ENCODE results near the gene PPP6R3. TPM values are rescaled to one million over a fixed set of nuclear protein-coding genes. Genes with fewer than 3 reads are reported as not detected.
A peak's percentile ranks its signal among the peaks of the same experiment; 100 is the strongest.
"Not testable (repeated sequence)": the region's sequence is repeated elsewhere in the genome, so short reads cannot be mapped to it uniquely, and the experiment has no call there.

Gene PPP6R3
- total RNA-seq, 3 donors from 2014 or later, result 126 to 129 (median 128) TPM

GRCh38 chr11:68601147-68601546 lies 140.6 kb downstream of the PPP6R3 start:
- ATAC-seq, result no peak
- Mint-ChIP-seq H3K4me3 (no peak overlapping the region), H3K36me3 (ENCODE audit: insufficient read depth) (peaks cover 85% of the 10 kb centered on the region)

GRCh38 chr11:68609761-68610160 lies 149.2 kb downstream of the PPP6R3 start:
- Mint-ChIP-seq H3K4me3 (no peak overlapping the region), H3K27me3 (ENCODE audit: low read depth) (no peaks in the 10 kb centered on the region), H3K36me3 (ENCODE audit: insufficient read depth) (peaks cover 75% of the 10 kb centered on the region), H3K4me1 (ENCODE audit: low read depth) (no peaks in the 10 kb centered on the region), H3K9me3 (no peaks in the 10 kb centered on the region)
- ATAC-seq (no peak), DNase-seq (no peak)

More at GRCh38 chr11:68601147-68601546, 140.6 kb downstream of the PPP6R3 start:
- no peaks in the 10 kb centered on the region for H3K4me1 Mint-ChIP-seq (ENCODE audit: low read depth)
- no peaks in the 10 kb centered on the region for H3K27me3 Mint-ChIP-seq (ENCODE audit: low read depth)
- DNase-seq, result no peak
- H3K9me3 Mint-ChIP-seq, result no peaks in the 10 kb centered on the region

- no peak overlapping the region for H3K4me3 Mint-ChIP-seq
- no peaks in the 10 kb centered on the region for H3K27me3 Mint-ChIP-seq (ENCODE audit: low read depth)
- H3K9me3 Mint-ChIP-seq, result no peaks in the 10 kb centered on the region
- no peak for ATAC-seq
- no peaks in the 10 kb centered on the region for H3K4me1 Mint-ChIP-seq (ENCODE audit: low read depth)
- DNase-seq, result no peak
- H3K36me3 Mint-ChIP-seq (ENCODE audit: insufficient read depth), result peaks cover 71% of the 10 kb centered on the region
Measured at GRCh38 chr11:68610452-68611116, 150.0 kb downstream of the PPP6R3 start.

GRCh38 chr11:68615657-68616056 lies 155.1 kb downstream of the PPP6R3 start:
- H3K9me3 Mint-ChIP-seq, result no peaks in the 10 kb centered on the region
- H3K27me3 Mint-ChIP-seq (ENCODE audit: low read depth), result no peaks in the 10 kb centered on the region
- ATAC-seq (no peak), DNase-seq (no peak)
- no peaks in the 10 kb centered on the region for H3K4me1 Mint-ChIP-seq (ENCODE audit: low read depth)
- H3K4me3 Mint-ChIP-seq, result no peak overlapping the region
- H3K36me3 Mint-ChIP-seq (ENCODE audit: insufficient read depth), result peaks cover 38% of the 10 kb centered on the region

GRCh38 chr11:68617925-68618809 lies 157.6 kb downstream of the PPP6R3 start:
- Mint-ChIP-seq H3K4me1 (ENCODE audit: low read depth) (no peaks in the 10 kb centered on the region), H3K4me3 (no peak overlapping the region), H3K9me3 (no peaks in the 10 kb centered on the region), H3K36me3 (ENCODE audit: insufficient read depth) (peaks cover 17% of the 10 kb centered on the region), H3K27me3 (ENCODE audit: low read depth) (no peaks in the 10 kb centered on the region)
- ATAC-seq, result peak in 1 of 2 donors; percentile 18
- no peak for DNase-seq

- H3K27me3 Mint-ChIP-seq (ENCODE audit: low read depth), result peaks cover 8% of the 10 kb centered on the region
- DNase-seq (no peak), ATAC-seq (no peak)
- no peak overlapping the region for H3K4me3 Mint-ChIP-seq
- H3K4me1 Mint-ChIP-seq (ENCODE audit: low read depth), result no peaks in the 10 kb centered on the region
- H3K9me3 Mint-ChIP-seq, result no peaks in the 10 kb centered on the region
- no peaks in the 10 kb centered on the region for H3K36me3 Mint-ChIP-seq (ENCODE audit: insufficient read depth)
Measured at GRCh38 chr11:68621826-68622225, 161.3 kb downstream of the PPP6R3 start.

- not testable (repeated sequence) for H3K9me3 Mint-ChIP-seq; DNase-seq; H3K36me3 Mint-ChIP-seq (ENCODE audit: insufficient read depth); H3K27me3 Mint-ChIP-seq (ENCODE audit: low read depth); H3K4me3 Mint-ChIP-seq; ATAC-seq; H3K4me1 Mint-ChIP-seq (ENCODE audit: low read depth)
Measured at GRCh38 chr11:68623706-68624105, 163.2 kb downstream of the PPP6R3 start.

GRCh38 chr11:68625069-68625468 lies 164.5 kb downstream of the PPP6R3 start:
- ATAC-seq; H3K4me3 Mint-ChIP-seq; H3K9me3 Mint-ChIP-seq; H3K4me1 Mint-ChIP-seq (ENCODE audit: low read depth); DNase-seq; H3K36me3 Mint-ChIP-seq (ENCODE audit: insufficient read depth); H3K27me3 Mint-ChIP-seq (ENCODE audit: low read depth): not testable (repeated sequence)

GRCh38 chr11:68626236-68626635 lies 165.7 kb downstream of the PPP6R3 start:
- not testable (repeated sequence) for H3K27me3 Mint-ChIP-seq (ENCODE audit: low read depth); DNase-seq; ATAC-seq; H3K9me3 Mint-ChIP-seq; H3K4me3 Mint-ChIP-seq; H3K36me3 Mint-ChIP-seq (ENCODE audit: insufficient read depth); H3K4me1 Mint-ChIP-seq (ENCODE audit: low read depth)

- not testable (repeated sequence) for ATAC-seq; H3K9me3 Mint-ChIP-seq; H3K4me3 Mint-ChIP-seq; DNase-seq; H3K36me3 Mint-ChIP-seq (ENCODE audit: insufficient read depth); H3K27me3 Mint-ChIP-seq (ENCODE audit: low read depth); H3K4me1 Mint-ChIP-seq (ENCODE audit: low read depth)
Measured at GRCh38 chr11:68628837-68629236, 168.3 kb downstream of the PPP6R3 start.

GRCh38 chr11:68632375-68632774 lies 171.8 kb downstream of the PPP6R3 start:
- not testable (repeated sequence) for H3K27me3 Mint-ChIP-seq (ENCODE audit: low read depth); H3K4me1 Mint-ChIP-seq (ENCODE audit: low read depth); DNase-seq; H3K4me3 Mint-ChIP-seq; H3K36me3 Mint-ChIP-seq (ENCODE audit: insufficient read depth); ATAC-seq; H3K9me3 Mint-ChIP-seq

GRCh38 chr11:68632802-68633201 lies 172.2 kb downstream of the PPP6R3 start:
- Mint-ChIP-seq H3K4me3 (no peak overlapping the region), H3K4me1 (ENCODE audit: low read depth) (no peaks in the 10 kb centered on the region)
- ATAC-seq, result no peak

GRCh38 chr11:68634606-68635005 lies 174.1 kb downstream of the PPP6R3 start:
- peaks cover 16% of the 10 kb centered on the region for H3K27me3 Mint-ChIP-seq (ENCODE audit: low read depth)
- H3K36me3 Mint-ChIP-seq (ENCODE audit: insufficient read depth); ATAC-seq; H3K9me3 Mint-ChIP-seq; H3K4me3 Mint-ChIP-seq; DNase-seq; H3K4me1 Mint-ChIP-seq (ENCODE audit: low read depth): not testable (repeated sequence)

More at GRCh38 chr11:68632802-68633201, 172.2 kb downstream of the PPP6R3 start:
- no peak for DNase-seq
- Mint-ChIP-seq H3K9me3 (no peaks in the 10 kb centered on the region), H3K36me3 (ENCODE audit: insufficient read depth) (no peaks in the 10 kb centered on the region), H3K27me3 (ENCODE audit: low read depth) (peaks cover 13% of the 10 kb centered on the region)

GRCh38 chr11:68635172-68635571 lies 174.6 kb downstream of the PPP6R3 start:
- not testable (repeated sequence) for H3K36me3 Mint-ChIP-seq (ENCODE audit: insufficient read depth); H3K4me3 Mint-ChIP-seq; H3K4me1 Mint-ChIP-seq (ENCODE audit: low read depth); DNase-seq; ATAC-seq; H3K9me3 Mint-ChIP-seq
- peaks cover 17% of the 10 kb centered on the region for H3K27me3 Mint-ChIP-seq (ENCODE audit: low read depth)

- peaks cover 19% of the 10 kb centered on the region for H3K27me3 Mint-ChIP-seq (ENCODE audit: low read depth)
- not testable (repeated sequence) for H3K36me3 Mint-ChIP-seq (ENCODE audit: insufficient read depth)
Measured at GRCh38 chr11:68635883-68636282, 175.3 kb downstream of the PPP6R3 start.

More at GRCh38 chr11:68635883-68636282, 175.3 kb downstream of the PPP6R3 start:
- not testable (repeated sequence) for ATAC-seq; H3K4me3 Mint-ChIP-seq; DNase-seq; H3K4me1 Mint-ChIP-seq (ENCODE audit: low read depth); H3K9me3 Mint-ChIP-seq

Measured in activated T-cell treated with anti-CD3 and anti-CD28 coated beads, Interleukin-2, amount 50 U/mL, for 4 hours (primary cell).